K562 (cell line): Measurements from ENCODE around the gene IMMP2L. TPM values are rescaled to one million over a fixed set of nuclear protein-coding genes. Genes with fewer than 3 reads are reported as not detected.

Experiments used
- CBFA2T3 ChIP-seq: fragments of 450-650 bp; IDR thresholded peaks from 2 replicates; pipeline ENCODE4 v1.6.1; 2017
- CEBPG ChIP-seq, 3 experiments: fragments of 200-800 bp in 1 of 3; sonication (Bioruptor generic) in 1 of 3; sonication (generic) in 1 of 3; formaldehyde crosslinking in 1 of 3; IDR thresholded peaks in 2 of 3; conservative IDR thresholded peaks in 1 of 3; 2 replicates each; pipeline versions ENCODE4 v1.6.1 to v1.8.0; 2016 to 2022; ENCODE audit warnings: missing compliant biosample characterization in 2 of 3, missing genetic modification characterization in 2 of 3, mild to moderate bottlenecking in 1 of 3, missing genetic modification reagents in 1 of 3
- CHAMP1 ChIP-seq: fragments of 450-650 bp; IDR thresholded peaks from 2 replicates; pipeline ENCODE4 v1.6.1; 2016; ENCODE audit warnings: mild to moderate bottlenecking
- DPF2 ChIP-seq: fragments of 450-650 bp; IDR thresholded peaks from 2 replicates; pipeline ENCODE4 v1.6.1; 2016
- ESRRB ChIP-seq: fragments of 250-450 bp; sonication (Bioruptor Pico); IDR thresholded peaks from 2 replicates; pipeline ENCODE4 v1.5.0; 2020; ENCODE audit warnings: mild to moderate bottlenecking, moderate library complexity, borderline replicate concordance
- FOXA1 ChIP-seq: fragments of 450-650 bp; IDR thresholded peaks from 2 replicates; pipeline ENCODE4 v1.6.1; 2016; ENCODE audit warnings: mild to moderate bottlenecking, borderline replicate concordance
- FOXM1 ChIP-seq, 2 experiments: fragments of 450-650 bp in 1 of 2; sonication (generic) in 1 of 2; formaldehyde crosslinking in 1 of 2; IDR thresholded peaks; 2 replicates each; pipeline versions ENCODE4 v1.6.1 to v1.9.0; 2017 to 2022; ENCODE audit warnings: low read depth in 2 of 2, mild to moderate bottlenecking in 2 of 2, missing genetic modification reagents in 1 of 2, moderate library complexity in 1 of 2
- JUND ChIP-seq, 2 experiments: IDR thresholded peaks; 2 replicates in 1 of 2; 3 replicates in 1 of 2; pipeline ENCODE4 v1.6.1; 2011; ENCODE audit warnings: borderline replicate concordance in 2 of 2, low read depth in 2 of 2, low read length in 2 of 2, improper control_type of control experiment in 1 of 2, missing biosample characterization in 1 of 2, missing genetic modification characterization in 1 of 2, missing genetic modification reagents in 1 of 2
- MLX ChIP-seq, 2 experiments: fragments of 450-650 bp in 1 of 2; sonication (generic) in 1 of 2; formaldehyde crosslinking; conservative IDR thresholded peaks; 2 replicates each; pipeline versions ENCODE4 v1.4.0 to v1.8.1; 2020 to 2022; ENCODE audit warnings: mild to moderate bottlenecking in 1 of 2, missing genetic modification reagents in 1 of 2
- NR2F6 ChIP-seq: fragments of 450-650 bp; formaldehyde crosslinking; IDR thresholded peaks from 2 replicates; pipeline ENCODE4 v1.4.0; 2020; ENCODE audit warnings: mild to moderate bottlenecking
- SMAD2 ChIP-seq: fragments of 150-350 bp; IDR thresholded peaks from 2 replicates; pipeline ENCODE4 v1.6.1; 2014; ENCODE audit warnings: low read depth, mild to moderate bottlenecking, low read length
- SREBF1 ChIP-seq: fragments of 150-350 bp; IDR thresholded peaks from 2 replicates; pipeline ENCODE4 v1.6.1; 2014; ENCODE audit warnings: antibody characterized with exemption, low read depth, low read length, borderline replicate concordance
- TEAD4 ChIP-seq, 2 experiments: sonication (generic) in 1 of 2; formaldehyde crosslinking in 1 of 2; IDR thresholded peaks; 2 replicates each; pipeline versions ENCODE4 v1.6.1 to v1.8.0; 2012 to 2022; ENCODE audit warnings: borderline replicate concordance in 1 of 2, inconsistent platforms in 1 of 2, low read length in 1 of 2, mild to moderate bottlenecking in 1 of 2, missing genetic modification reagents in 1 of 2
- ZNF263 ChIP-seq: sonication (generic); formaldehyde crosslinking; IDR thresholded peaks from 2 replicates; pipeline ENCODE4 v1.8.0; 2022; ENCODE audit warnings: mild to moderate bottlenecking, missing genetic modification reagents, borderline replicate concordance
- ZNF408 ChIP-seq: fragments of 250-450 bp; sonication (Bioruptor Pico); IDR thresholded peaks from 2 replicates; pipeline ENCODE4 v1.4.0; 2020; ENCODE audit warnings: low read depth, mild to moderate bottlenecking, moderate library complexity
- ZNF764 ChIP-seq: fragments of 250-450 bp; sonication (Bioruptor Pico); IDR thresholded peaks from 2 replicates; pipeline ENCODE4 v1.4.0; 2020; ENCODE audit warnings: low read depth, mild to moderate bottlenecking, moderate library complexity
- polyA plus RNA-seq, 8 experiments: library from polyadenylated mRNA; depleted of rRNA in 4 of 8; stranded (reverse) in 5 of 8; unstranded in 3 of 8; fragments of >200 nt; fragmentation: Nextera tagmentation in 2 of 8; fragmentation: Illumina TruSeq in 1 of 8; extraction: Ambion mirVana in 2 of 8; extraction: Trizol in 1 of 8; gene quantifications; 2 replicates each; pipeline versions ENCODE4 v1.2.1 to v1.2.3, GENCODE V29; 2011 to 2014; ENCODE audit warnings: inconsistent platforms in 1 of 8, missing spikeins in 1 of 8
- total RNA-seq, 7 experiments: library from RNA; depleted of rRNA in 6 of 7; stranded (reverse); fragments of >200 nt in 6 of 7; fragmentation: Illumina TruSeq in 2 of 7; extraction: Trizol in 2 of 7; gene quantifications; 2 replicates each; pipeline versions ENCODE4 v1.2.1 to v1.2.3, GENCODE V29; 2011 to 2021; ENCODE audit warnings: low replicate concordance in 1 of 7
- TF ChIP-seq, protein P1 (sequence below): conservative IDR thresholded peaks from 2 replicates; pipeline ENCODE4 v1.6.1; 2011; ENCODE audit warnings: low read depth, mild to moderate bottlenecking, low read length; ENCODE audit not compliant: control insufficient read depth
- TF ChIP-seq, protein P2 (sequence below): fragments of 450-650 bp; IDR thresholded peaks from 2 replicates; pipeline ENCODE4 v1.7.0; 2016; ENCODE audit warnings: borderline replicate concordance

The IMMP2L gene
- total and polyA plus RNA-seq, 9 of the 15 experiments (the other 6 are each of a cell fraction or from before 2014, with no cell fraction given) = 29.7 to 116 (median 53.0) TPM

- TF ChIP-seq, protein P1, sequence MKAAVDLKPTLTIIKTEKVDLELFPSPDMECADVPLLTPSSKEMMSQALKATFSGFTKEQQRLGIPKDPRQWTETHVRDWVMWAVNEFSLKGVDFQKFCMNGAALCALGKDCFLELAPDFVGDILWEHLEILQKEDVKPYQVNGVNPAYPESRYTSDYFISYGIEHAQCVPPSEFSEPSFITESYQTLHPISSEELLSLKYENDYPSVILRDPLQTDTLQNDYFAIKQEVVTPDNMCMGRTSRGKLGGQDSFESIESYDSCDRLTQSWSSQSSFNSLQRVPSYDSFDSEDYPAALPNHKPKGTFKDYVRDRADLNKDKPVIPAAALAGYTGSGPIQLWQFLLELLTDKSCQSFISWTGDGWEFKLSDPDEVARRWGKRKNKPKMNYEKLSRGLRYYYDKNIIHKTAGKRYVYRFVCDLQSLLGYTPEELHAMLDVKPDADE = no peak
- TF ChIP-seq CBFA2T3 (peak; percentile 46), NR2F6 (peak; percentile 7; the same call in 1 of the 2 replicates), ESRRB (no peak), JUND (IDR thresholded peaks at IDR 0.05; ENCODE audit: borderline replicate concordance, low read depth, low read length) (no peak), JUND (tag; IDR thresholded peaks at IDR 0.05; ENCODE audit: borderline replicate concordance, low read depth, low read length) (no peak), SMAD2 (no peak), FOXA1 (no peak), CHAMP1 (peak; percentile 40; the same call in 1 of the 2 replicates), CEBPG (CRISPR knock-in tag; IDR thresholded peaks at IDR 0.05) (no peak), CEBPG (tag; conservative IDR thresholded peaks at IDR 0.05 in 1 of 2, IDR thresholded peaks at IDR 0.05 in 1 of 2) (no peak), ZNF263 (no peak), FOXM1 (IDR thresholded peaks at IDR 0.05; ENCODE audit: low read depth) (peak; percentile 22; the same call in 1 of the 2 replicates), FOXM1 (CRISPR knock-in tag; IDR thresholded peaks at IDR 0.05; ENCODE audit: low read depth) (no peak), SREBF1 (0 out of 2 replicates have a peak, but pooled peaks have one; percentile 2), ZNF408 (CRISPR knock-in tag) (no peak), DPF2 (peak; percentile 50; the same call in 1 of the 2 replicates), MLX (CRISPR knock-in tag; conservative IDR thresholded peaks at IDR 0.05) (no peak), TEAD4 (IDR thresholded peaks at IDR 0.05; ENCODE audit: low read length) (0 out of 2 replicates have a peak, but pooled peaks have one; percentile 11), TEAD4 (CRISPR knock-in tag; IDR thresholded peaks at IDR 0.05; ENCODE audit: borderline replicate concordance) (no peak), ZNF764 (CRISPR knock-in tag) (no peak)
- TF ChIP-seq, protein P2, sequence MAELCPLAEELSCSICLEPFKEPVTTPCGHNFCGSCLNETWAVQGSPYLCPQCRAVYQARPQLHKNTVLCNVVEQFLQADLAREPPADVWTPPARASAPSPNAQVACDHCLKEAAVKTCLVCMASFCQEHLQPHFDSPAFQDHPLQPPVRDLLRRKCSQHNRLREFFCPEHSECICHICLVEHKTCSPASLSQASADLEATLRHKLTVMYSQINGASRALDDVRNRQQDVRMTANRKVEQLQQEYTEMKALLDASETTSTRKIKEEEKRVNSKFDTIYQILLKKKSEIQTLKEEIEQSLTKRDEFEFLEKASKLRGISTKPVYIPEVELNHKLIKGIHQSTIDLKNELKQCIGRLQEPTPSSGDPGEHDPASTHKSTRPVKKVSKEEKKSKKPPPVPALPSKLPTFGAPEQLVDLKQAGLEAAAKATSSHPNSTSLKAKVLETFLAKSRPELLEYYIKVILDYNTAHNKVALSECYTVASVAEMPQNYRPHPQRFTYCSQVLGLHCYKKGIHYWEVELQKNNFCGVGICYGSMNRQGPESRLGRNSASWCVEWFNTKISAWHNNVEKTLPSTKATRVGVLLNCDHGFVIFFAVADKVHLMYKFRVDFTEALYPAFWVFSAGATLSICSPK = no peak
Observed at GRCh38 chr7:111560773-111561653, 1.3 kb downstream of the IMMP2L start (continued).
